GM20000 (cell line): ENCODE results near the gene ARAP3.

Experiments
- DNase-seq: peaks from one replicate; pipeline ENCODE4 v3.0.0; 2012; ENCODE audit warnings: low spot score
- CTCF ChIP-seq: IDR thresholded peaks from 2 replicates; pipeline ENCODE4 v1.5.1; 2012; ENCODE audit warnings: mild to moderate bottlenecking, control low read depth; ENCODE audit errors: extremely low read depth, missing control alignments

The ARAP3 gene

GRCh38 chr5:141633871-141634561, 48.0 kb downstream of the ARAP3 start:
- TF ChIP-seq CTCF: no peak
- DNase-seq: peak; percentile 78

GRCh38 chr5:141632650-141633049, 49.4 kb downstream of the ARAP3 start:
- DNase-seq: no peak
- no peak for TF ChIP-seq CTCF

- TF ChIP-seq CTCF: no peak
- no peak for DNase-seq
Observed at GRCh38 chr5:141630570-141631140, 51.4 kb downstream of the ARAP3 start.

- no peak for DNase-seq
- no peak for TF ChIP-seq CTCF
Observed at GRCh38 chr5:141628175-141628788, 53.7 kb downstream of the ARAP3 start.

GRCh38 chr5:141623611-141624010, 58.4 kb downstream of the ARAP3 start:
- no peak for DNase-seq

GRCh38 chr5:141623186-141623585, 58.8 kb downstream of the ARAP3 start:
- peak; percentile 63 for DNase-seq

More at GRCh38 chr5:141623611-141624010, 58.4 kb downstream of the ARAP3 start:
- no peak for TF ChIP-seq CTCF

More at GRCh38 chr5:141623186-141623585, 58.8 kb downstream of the ARAP3 start:
- TF ChIP-seq CTCF: no peak
